B cell (primary cell): Measurements from ENCODE around the gene AATK. TPM values are rescaled to one million over a fixed set of nuclear protein-coding genes. Genes with fewer than 3 reads are reported as not detected.

ENCODE experiments used
- ATAC-seq: fragments of 200-7000 bp; cut with Tn5 transposase; one replicate; pipeline ENCODE4 v1.10.0; 2021; ENCODE audit warnings: low read depth, mild to moderate bottlenecking, moderate number of reproducible peaks, moderate library complexity
- CTCF ChIA-PET: fragments of 350-600 bp; sonication (Branson Sonifier 250); formaldehyde crosslinking; loops from one replicate; lab custom pipeline; 2021; ENCODE audit warnings: antibody characterized with exemption, inconsistent platforms; lab: Charles Lee
- POLR2A ChIA-PET: fragments of 350-600 bp; sonication (Branson Sonifier 250); formaldehyde crosslinking; loops from one replicate; lab custom pipeline; 2021; ENCODE audit warnings: antibody characterized with exemption; lab: Charles Lee
- DNase-seq: peaks from one replicate; pipeline ENCODE4 v3.0.0; 2013
- H2AFZ ChIP-seq: 2 replicates; pipeline ENCODE4 v1.6.1; 2012; ENCODE audit warnings: mild to moderate bottlenecking, low read depth, low read length; ENCODE audit not compliant: insufficient read depth, poor library complexity, severe bottlenecking
- H3K27ac ChIP-seq, 2 donors: 1 replicate in 1 of 2; 2 replicates in 1 of 2; pipeline ENCODE4 v1.5.1; 2012 to 2013; ENCODE audit warnings: low read length in 2 of 2, mild to moderate bottlenecking in 2 of 2, moderate library complexity in 1 of 2
- H3K27me3 ChIP-seq, 4 experiments: fragments of 200-600 bp in 1 of 4; sonication (generic) in 1 of 4; replicated peaks in 1 of 4; 1 replicate in 2 of 4; 2 replicates in 2 of 4; pipeline versions ENCODE4 v1.6.1 to v1.7.0; 2013 to 2016; ENCODE audit warnings: low read length in 3 of 4, mild to moderate bottlenecking in 2 of 4, mixed read lengths in 1 of 4, moderate library complexity in 1 of 4; ENCODE audit not compliant: insufficient read depth in 4 of 4, control insufficient read depth in 3 of 4; ENCODE audit errors: control extremely low read depth in 1 of 4
- H3K36me3 ChIP-seq, 2 experiments: replicated peaks in 1 of 2; 1 replicate in 1 of 2; 2 replicates in 1 of 2; pipeline versions ENCODE4 v1.6.1 to v1.7.1; 2013; ENCODE audit warnings: low read length in 1 of 2; ENCODE audit not compliant: insufficient read depth in 2 of 2, control insufficient read depth in 1 of 2; ENCODE audit errors: control extremely low read depth in 1 of 2, extremely low read depth in 1 of 2
- H3K4me1 ChIP-seq, 2 donors: fragments of 200-600 bp in 1 of 2; sonication (generic) in 1 of 2; 1 replicate in 1 of 2; 2 replicates in 1 of 2; pipeline versions ENCODE4 v1.5.1 to v1.6.1; 2013 to 2017; ENCODE audit warnings: low read length in 2 of 2; ENCODE audit not compliant: control insufficient read depth in 2 of 2, insufficient read depth in 2 of 2
- H3K4me2 ChIP-seq: replicated peaks from 2 replicates; pipeline ENCODE3; 2012; ENCODE audit warnings: mild to moderate bottlenecking, low read depth, low read length; ENCODE audit not compliant: poor library complexity, severe bottlenecking
- H3K4me3 ChIP-seq, 5 experiments: fragments of 200-600 bp in 1 of 5; sonication (generic) in 1 of 5; 1 replicate in 3 of 5; 2 replicates in 2 of 5; pipeline versions ENCODE4 v1.5.1 to v1.7.0; 2011 to 2016; ENCODE audit warnings: low read length in 4 of 5, mild to moderate bottlenecking in 4 of 5, low read depth in 2 of 5, control low read depth in 1 of 5, moderate library complexity in 1 of 5; ENCODE audit not compliant: insufficient read depth in 1 of 5; ENCODE audit errors: control extremely low read depth in 1 of 5, extremely low read depth in 1 of 5
- H3K79me2 ChIP-seq: fragments of 200-600 bp; sonication (generic); one replicate; pipeline ENCODE4 v1.6.0; 2016; ENCODE audit warnings: low read length; ENCODE audit not compliant: control insufficient read depth, insufficient read depth
- H3K9ac ChIP-seq: fragments of 200-600 bp; sonication (generic); 2 replicates; pipeline ENCODE4 v1.6.1; 2017; ENCODE audit warnings: mild to moderate bottlenecking, low read length, moderate library complexity
- H3K9me3 ChIP-seq, 3 donors: one replicate each; pipeline versions ENCODE4 v1.6.1 to v1.7.1; 2013; ENCODE audit warnings: low read length in 2 of 3; ENCODE audit not compliant: control insufficient read depth in 2 of 3, insufficient read depth in 1 of 3; ENCODE audit errors: control extremely low read depth in 1 of 3
- H4K20me1 ChIP-seq: 2 replicates; pipeline ENCODE4 v1.6.0; 2012; ENCODE audit warnings: mild to moderate bottlenecking, low read length; ENCODE audit not compliant: insufficient read depth, control insufficient read depth, poor library complexity, severe bottlenecking
- H3K27ac Mint-ChIP-seq: one replicate; pipeline ENCODE4 v1.8.0; 2021; ENCODE audit warnings: mixed read lengths
- H3K27me3 Mint-ChIP-seq: one replicate; pipeline ENCODE4 v1.8.0; 2021; ENCODE audit warnings: mixed read lengths
- H3K4me1 Mint-ChIP-seq: one replicate; pipeline ENCODE4 v1.8.0; 2021; ENCODE audit warnings: mixed read lengths
- H3K4me3 Mint-ChIP-seq: one replicate; pipeline ENCODE4 v1.8.0; 2021; ENCODE audit warnings: mixed read lengths
- H3K9me3 Mint-ChIP-seq: one replicate; pipeline ENCODE4 v1.8.0; 2022; ENCODE audit warnings: mixed read lengths; ENCODE audit not compliant: insufficient read depth
- EZH2 ChIP-seq: IDR thresholded peaks from 2 replicates; pipeline ENCODE4 v1.6.1; 2012; ENCODE audit warnings: borderline replicate concordance, low read depth, mild to moderate bottlenecking, moderate library complexity, low read length; ENCODE audit not compliant: insufficient read depth, poor library complexity, severe bottlenecking
- WGBS: methylation state at CpG from one replicate; pipeline ENCODE4 v1.1.5; 2013; ENCODE audit warnings: missing lambda C conversion rate; ENCODE audit not compliant: insufficient coverage; 5-methylcytosine and 5-hydroxymethylcytosine counted together
- intact Hi-C: fragments of 100-400 bp; cut with micrococcal nuclease; formaldehyde crosslinking; loops from one replicate; pipeline ENCODE4 v1.10.0; 2022
- polyA plus RNA-seq: library from polyadenylated mRNA; depleted of rRNA; stranded (reverse); fragments of >200 nt; gene quantifications from 2 replicates; pipeline ENCODE4 v1.2.3, GENCODE V29; 2012
- total RNA-seq, 2 donors: library from RNA; stranded (reverse); fragments of 120-200 nt in 1 of 2; gene quantifications; 1 replicate in 1 of 2; 2 replicates in 1 of 2; pipeline versions ENCODE4 v1.2.3 to v1.2.4, GENCODE V29; 2013 to 2022
- TF ChIP-seq, protein P1 (sequence below): fragments of 200-600 bp; IDR thresholded peaks from one replicate; pipeline ENCODE4 v1.8.0; 2022; ENCODE audit warnings: antibody characterized with exemption, mild to moderate bottlenecking

Gene AATK
- total and polyA plus RNA-seq, 2 donors (not counting 1 experiment from before 2014, with no cell fraction given) = 0.21 to 1.7 TPM

DNA sequence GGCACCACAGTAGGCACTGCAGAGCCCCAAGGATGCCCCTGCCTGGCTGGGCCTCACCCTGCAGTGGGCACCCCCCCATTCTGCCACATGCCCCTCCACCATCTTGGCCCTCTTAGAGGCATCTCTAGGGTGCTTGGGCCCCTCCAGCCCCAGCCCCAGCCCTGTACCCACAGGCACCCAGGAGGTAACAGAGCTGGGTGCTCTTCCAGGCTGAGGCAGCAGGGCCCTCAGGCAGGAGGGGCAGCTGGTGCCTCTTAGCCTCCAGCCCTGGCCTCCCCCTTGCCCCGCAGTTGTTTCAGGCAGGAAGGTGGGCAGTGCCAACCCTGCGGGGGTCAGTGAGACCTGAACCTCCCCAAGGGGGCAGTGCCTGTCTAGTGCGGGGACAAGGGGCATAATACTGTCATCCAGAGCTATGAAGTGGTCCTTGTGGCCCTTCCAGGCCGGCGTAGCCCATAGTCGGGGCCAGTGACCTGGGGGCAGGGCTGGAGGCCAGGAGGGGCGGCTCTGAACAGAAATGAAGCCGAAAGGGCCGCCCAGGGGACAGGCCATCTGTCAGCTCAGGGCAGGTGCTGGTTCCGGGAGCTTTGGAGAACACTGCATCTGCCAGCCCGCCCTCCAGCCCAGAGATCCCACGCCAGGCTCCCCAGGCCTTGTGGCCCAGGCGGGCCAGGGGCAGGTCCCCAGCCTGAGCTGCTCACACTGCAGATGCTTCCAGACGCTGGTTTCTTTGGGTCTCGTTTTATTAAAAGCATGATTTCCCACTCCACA lies 4.9 kb upstream of the AATK start:
- Mint-ChIP-seq H3K4me1 (peaks cover 1% of the 10 kb centered on the region), H3K27me3 (peaks cover 4% of the 10 kb centered on the region), H3K27ac (no peak overlapping the region), H3K4me3 (no peak overlapping the region), H3K9me3 (peaks cover 7% of the 10 kb centered on the region)
- H3K36me3 ChIP-seq = no peaks in the 10 kb centered on the region
- CTCF ChIA-PET = no interaction called here
- H3K4me2 ChIP-seq = no peak overlapping the region
- H2AFZ ChIP-seq = no peak overlapping the region
- H3K79me2 ChIP-seq = no peaks in the 10 kb centered on the region
- DNase-seq = no peak
- intact Hi-C loops = no loop called here
- peaks cover 0 to 4% of the 10 kb centered on the region in 2 donors for H3K4me1 ChIP-seq
- peaks cover 0 to 8% (median 0%) of the 10 kb centered on the region in 3 donors for H3K9me3 ChIP-seq
- H3K27ac ChIP-seq = no peak overlapping the region
- no peak overlapping the region for H3K4me3 ChIP-seq
- no peak for TF ChIP-seq EZH2
- TF ChIP-seq, protein P1, sequence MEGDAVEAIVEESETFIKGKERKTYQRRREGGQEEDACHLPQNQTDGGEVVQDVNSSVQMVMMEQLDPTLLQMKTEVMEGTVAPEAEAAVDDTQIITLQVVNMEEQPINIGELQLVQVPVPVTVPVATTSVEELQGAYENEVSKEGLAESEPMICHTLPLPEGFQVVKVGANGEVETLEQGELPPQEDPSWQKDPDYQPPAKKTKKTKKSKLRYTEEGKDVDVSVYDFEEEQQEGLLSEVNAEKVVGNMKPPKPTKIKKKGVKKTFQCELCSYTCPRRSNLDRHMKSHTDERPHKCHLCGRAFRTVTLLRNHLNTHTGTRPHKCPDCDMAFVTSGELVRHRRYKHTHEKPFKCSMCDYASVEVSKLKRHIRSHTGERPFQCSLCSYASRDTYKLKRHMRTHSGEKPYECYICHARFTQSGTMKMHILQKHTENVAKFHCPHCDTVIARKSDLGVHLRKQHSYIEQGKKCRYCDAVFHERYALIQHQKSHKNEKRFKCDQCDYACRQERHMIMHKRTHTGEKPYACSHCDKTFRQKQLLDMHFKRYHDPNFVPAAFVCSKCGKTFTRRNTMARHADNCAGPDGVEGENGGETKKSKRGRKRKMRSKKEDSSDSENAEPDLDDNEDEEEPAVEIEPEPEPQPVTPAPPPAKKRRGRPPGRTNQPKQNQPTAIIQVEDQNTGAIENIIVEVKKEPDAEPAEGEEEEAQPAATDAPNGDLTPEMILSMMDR = no peak
- peaks cover 0 to 13% (median 3%) of the 10 kb centered on the region in 4 experiments for H3K27me3 ChIP-seq
- WGBS = 93% methylated on average over 14 of the region's 15 CpGs
- no peaks in the 10 kb centered on the region for H4K20me1 ChIP-seq
- POLR2A ChIA-PET = no interaction called here
- no peak for ATAC-seq
- H3K9ac ChIP-seq = no peak overlapping the region

DNA sequence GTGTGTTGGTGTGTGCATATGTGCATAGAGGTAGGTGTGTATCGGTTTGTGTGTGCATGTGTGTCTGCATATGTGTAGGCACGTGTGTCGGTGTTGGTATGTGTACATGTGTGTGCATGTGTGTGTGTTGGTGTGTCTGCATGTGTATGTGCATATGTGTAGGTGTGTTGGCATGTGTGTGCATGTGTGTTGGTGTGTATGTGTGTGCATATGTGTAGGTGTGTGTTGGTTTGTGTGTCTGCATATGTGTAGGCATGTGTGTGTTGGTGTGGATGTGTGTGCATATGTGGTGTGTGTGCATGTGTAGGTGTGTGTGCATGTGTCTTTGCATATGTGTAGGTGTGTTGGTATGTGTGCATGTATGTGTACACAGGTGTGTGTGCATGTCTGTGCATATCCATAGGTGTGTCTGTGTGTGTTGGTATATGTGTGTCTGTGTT lies 3.9 kb upstream of the AATK start:
- Histone ChIP-seq H3K79me2 (no peaks in the 10 kb centered on the region), H3K36me3 (no peaks in the 10 kb centered on the region), H3K27me3 (peaks cover 0 to 22% (median 8%) of the 10 kb centered on the region in 4 experiments), H3K9ac (no peak overlapping the region), H2AFZ (no peak overlapping the region), H3K4me1 (peaks cover 7 to 10% of the 10 kb centered on the region in 2 donors), H3K9me3 (peaks cover 0 to 8% (median 0%) of the 10 kb centered on the region in 3 donors), H3K4me2 (no peak overlapping the region), H3K27ac (no peak overlapping the region), H3K4me3 (no peak overlapping the region), H4K20me1 (no peaks in the 10 kb centered on the region)
- TF ChIP-seq, protein P1 = no peak
- no peak for TF ChIP-seq EZH2
- DNase-seq (no peak), ATAC-seq (no peak)
- H3K27me3 Mint-ChIP-seq = peaks cover 4% of the 10 kb centered on the region
- no peak overlapping the region for H3K27ac Mint-ChIP-seq
- ChIA-PET POLR2A (no interaction called here), CTCF (no interaction called here)
- H3K9me3 Mint-ChIP-seq = no peaks in the 10 kb centered on the region
- intact Hi-C loops = no loop called here
- H3K4me1 Mint-ChIP-seq = peaks cover 1% of the 10 kb centered on the region
- H3K4me3 Mint-ChIP-seq = no peak overlapping the region
- 100% methylated on average over 3 of the region's 3 CpGs for WGBS
